ENCODE data around the gene PPFIA3. TPM values are rescaled to one million over a fixed set of nuclear protein-coding genes. Genes with fewer than 3 reads are reported as not detected.

Gene PPFIA3
- total RNA-seq, 1 experiment from 2014 or later = 4.9 TPM

GRCh38 chr19:49133621-49134454 lies 14.5 kb downstream of the PPFIA3 start:
- no peak overlapping the region for H3K27ac Mint-ChIP-seq (ENCODE audit: unreplicated experiment)
- H3K27me3 Mint-ChIP-seq (ENCODE audit: unreplicated experiment) = no peaks in the 10 kb centered on the region

GRCh38 chr19:49135686-49136085 lies 16.3 kb downstream of the PPFIA3 start:
- Mint-ChIP-seq H3K9me3 (ENCODE audit: low read depth, unreplicated experiment) (no peaks in the 10 kb centered on the region), H3K36me3 (ENCODE audit: insufficient read depth, unreplicated experiment) (no peaks in the 10 kb centered on the region), H3K4me3 (ENCODE audit: low read depth, unreplicated experiment) (no peak overlapping the region), H3K27me3 (ENCODE audit: unreplicated experiment) (no peaks in the 10 kb centered on the region), H3K4me1 (ENCODE audit: low read depth, unreplicated experiment) (no peaks in the 10 kb centered on the region), H3K27ac (ENCODE audit: unreplicated experiment) (no peak overlapping the region)
- no peak for TF ChIP-seq CTCF (IDR thresholded peaks at IDR 0.05; ENCODE audit: unreplicated experiment)
- no peak for DNase-seq
- CTCF ChIA-PET = no interaction called here
- BruUV-seq (replicated peaks) = no TSS peak
- intact Hi-C loops (cut with micrococcal nuclease; ENCODE audit: unreplicated experiment) = no loop called here

More at GRCh38 chr19:49133621-49134454, 14.5 kb downstream of the PPFIA3 start:
- H3K4me1 Mint-ChIP-seq (ENCODE audit: low read depth, unreplicated experiment) = peaks cover 2% of the 10 kb centered on the region
- no peaks in the 10 kb centered on the region for H3K9me3 Mint-ChIP-seq (ENCODE audit: low read depth, unreplicated experiment)
- no peak for TF ChIP-seq CTCF (IDR thresholded peaks at IDR 0.05; ENCODE audit: unreplicated experiment)
- DNase-seq = peak; percentile 60
- H3K4me3 Mint-ChIP-seq (ENCODE audit: low read depth, unreplicated experiment) = peak overlapping the region; percentile 58
- intact Hi-C loops (cut with micrococcal nuclease; ENCODE audit: unreplicated experiment) = no loop called here
- CTCF ChIA-PET = interaction anchor here (0.6 kb wide), 1 partner anchor 72 kb away, joined by 12 read pairs; no protein-coding TSS in a partner anchor
- no peaks in the 10 kb centered on the region for H3K36me3 Mint-ChIP-seq (ENCODE audit: insufficient read depth, unreplicated experiment)
- BruUV-seq (replicated peaks) = no TSS peak

- intact Hi-C loops (cut with micrococcal nuclease; ENCODE audit: unreplicated experiment) = no loop called here
- no peak for DNase-seq
- Mint-ChIP-seq H3K4me1 (ENCODE audit: low read depth, unreplicated experiment) (no peaks in the 10 kb centered on the region), H3K27me3 (ENCODE audit: unreplicated experiment) (peaks cover 1% of the 10 kb centered on the region), H3K36me3 (ENCODE audit: insufficient read depth, unreplicated experiment) (no peaks in the 10 kb centered on the region), H3K27ac (ENCODE audit: unreplicated experiment) (no peak overlapping the region), H3K9me3 (ENCODE audit: low read depth, unreplicated experiment) (no peaks in the 10 kb centered on the region), H3K4me3 (ENCODE audit: low read depth, unreplicated experiment) (no peak overlapping the region)
- BruUV-seq (replicated peaks) = no TSS peak
- CTCF ChIA-PET = no interaction called here
- TF ChIP-seq CTCF (IDR thresholded peaks at IDR 0.05; ENCODE audit: unreplicated experiment) = no peak
Observed at GRCh38 chr19:49136771-49137171, 17.4 kb downstream of the PPFIA3 start.

- BruUV-seq (replicated peaks) = no TSS peak
- no peak for TF ChIP-seq CTCF (IDR thresholded peaks at IDR 0.05; ENCODE audit: unreplicated experiment)
- intact Hi-C loops (cut with micrococcal nuclease; ENCODE audit: unreplicated experiment) = no loop called here
- H3K9me3 Mint-ChIP-seq (ENCODE audit: low read depth, unreplicated experiment) = no peaks in the 10 kb centered on the region
- no peak overlapping the region for H3K4me3 Mint-ChIP-seq (ENCODE audit: low read depth, unreplicated experiment)
- H3K4me1 Mint-ChIP-seq (ENCODE audit: low read depth, unreplicated experiment) = peaks cover 20% of the 10 kb centered on the region
- CTCF ChIA-PET = interaction anchor here (1.4 to 2.2 kb wide), 2 partner anchors 10 to 58 kb away, joined by 3 to 11 read pairs; no protein-coding TSS in a partner anchor
- H3K36me3 Mint-ChIP-seq (ENCODE audit: insufficient read depth, unreplicated experiment) = peaks cover 12% of the 10 kb centered on the region
- H3K27ac Mint-ChIP-seq (ENCODE audit: unreplicated experiment) = no peak overlapping the region
- no peak for DNase-seq
- peaks cover 16% of the 10 kb centered on the region for H3K27me3 Mint-ChIP-seq (ENCODE audit: unreplicated experiment)
Observed at GRCh38 chr19:49140951-49141350, 21.6 kb downstream of the PPFIA3 start.
